Ecto neural progenitor cell (in vitro differentiated cells): ENCODE measurements around the gene EPB41L3.

Source experiments
- DNase-seq: peaks from one replicate; pipeline ENCODE4 v3.0.0-alpha.2; 2018; ENCODE audit warnings: low spot score

The EPB41L3 gene

GRCh38 chr18:5451871-5452270, 91.9 kb downstream of the EPB41L3 start:
- no peak for DNase-seq

GRCh38 chr18:5451150-5451549, 92.6 kb downstream of the EPB41L3 start:
- no peak for DNase-seq

GRCh38 chr18:5449858-5450509, 93.8 kb downstream of the EPB41L3 start:
- no peak for DNase-seq

GRCh38 chr18:5447442-5447841, 96.4 kb downstream of the EPB41L3 start:
- no peak for DNase-seq

- DNase-seq: no peak
Measured at GRCh38 chr18:5444847-5445246, 99.0 kb downstream of the EPB41L3 start.

- DNase-seq: no peak
Measured at GRCh38 chr18:5444269-5444668, 99.5 kb downstream of the EPB41L3 start.

GRCh38 chr18:5439986-5440696, 103.7 kb downstream of the EPB41L3 start:
- no peak for DNase-seq

- no peak for DNase-seq
Measured at GRCh38 chr18:5434425-5434824, 109.4 kb downstream of the EPB41L3 start.

GRCh38 chr18:5431836-5432575, 111.8 kb downstream of the EPB41L3 start:
- DNase-seq: no peak

GRCh38 chr18:5430131-5430530, 113.7 kb downstream of the EPB41L3 start:
- no peak for DNase-seq

GRCh38 chr18:5429681-5430080, 114.1 kb downstream of the EPB41L3 start:
- DNase-seq: no peak

- DNase-seq: no peak
Measured at GRCh38 chr18:5425721-5426120, 118.1 kb downstream of the EPB41L3 start.

GRCh38 chr18:5424903-5425664, 118.7 kb downstream of the EPB41L3 start:
- no peak for DNase-seq

GRCh38 chr18:5422626-5423025, 121.2 kb downstream of the EPB41L3 start:
- no peak for DNase-seq

- no peak for DNase-seq
Measured at GRCh38 chr18:5421981-5422380, 121.8 kb downstream of the EPB41L3 start.

GRCh38 chr18:5420906-5421305, 122.9 kb downstream of the EPB41L3 start:
- no peak for DNase-seq

GRCh38 chr18:5419601-5420000, 124.2 kb downstream of the EPB41L3 start:
- DNase-seq: no peak

- DNase-seq: no peak
Measured at GRCh38 chr18:5419030-5419429, 124.8 kb downstream of the EPB41L3 start.

GRCh38 chr18:5417342-5417741, 126.5 kb downstream of the EPB41L3 start:
- DNase-seq: no peak

GRCh38 chr18:5416112-5416511, 127.7 kb downstream of the EPB41L3 start:
- no peak for DNase-seq

- no peak for DNase-seq
Measured at GRCh38 chr18:5415665-5416064, 128.1 kb downstream of the EPB41L3 start.

- no peak for DNase-seq
Measured at GRCh38 chr18:5415031-5415430, 128.8 kb downstream of the EPB41L3 start.
